Brain pericyte (primary cell): ENCODE data around the gene KLRK1.
"Not testable (repeated sequence)": the region's sequence is repeated elsewhere in the genome, so short reads cannot be mapped to it uniquely, and the experiment has no call there.

Source experiments
- DNase-seq: peaks from one replicate; pipeline ENCODE4 v3.0.0-alpha.2; 2012; ENCODE audit warnings: low read depth, low spot score

The KLRK1 gene

GRCh38 chr12:10389904-10390303 is at the start of gene KLRK1:
Gene KLRK1 (minus strand): TSS chr12:10390041. CDS start chr12:10388810, 1,231 bp downstream.
- no peak for DNase-seq

GRCh38 chr12:10437601-10438000 is 47.8 kb upstream of the KLRK1 start:
- not testable (repeated sequence) for DNase-seq

GRCh38 chr12:10435816-10436215 is 46.0 kb upstream of the KLRK1 start, which contains the start of gene KLRC2:
Gene KLRC2 (minus strand): TSS chr12:10436010. CDS start chr12:10435986, 24 bp downstream.
- peak; percentile 50 for DNase-seq

GRCh38 chr12:10430623-10431022 is 40.8 kb upstream of the KLRK1 start:
- DNase-seq = not testable (repeated sequence)

GRCh38 chr12:10425938-10426337 is 36.1 kb upstream of the KLRK1 start:
- not testable (repeated sequence) for DNase-seq

GRCh38 chr12:10424260-10424899 is 34.5 kb upstream of the KLRK1 start:
- not testable (repeated sequence) for DNase-seq

GRCh38 chr12:10422159-10422558 is 32.3 kb upstream of the KLRK1 start:
- not testable (repeated sequence) for DNase-seq

GRCh38 chr12:10420334-10420733 is 30.5 kb upstream of the KLRK1 start, which contains the start of gene KLRC3:
Gene KLRC3 (minus strand): TSS chr12:10420595. CDS start chr12:10420550, 45 bp downstream.
- not testable (repeated sequence) for DNase-seq

GRCh38 chr12:10409392-10409791 is 19.6 kb upstream of the KLRK1 start, which contains the start of gene KLRC4:
Gene KLRC4 (minus strand): TSS chr12:10409757. CDS start chr12:10409575, 182 bp downstream.
- DNase-seq = peak; percentile 77

- DNase-seq = no peak
Observed at GRCh38 chr12:10408842-10409241, 19.0 kb upstream of the KLRK1 start.

GRCh38 chr12:10406725-10407124 is 16.9 kb upstream of the KLRK1 start:
- no peak for DNase-seq

- no peak for DNase-seq
Observed at GRCh38 chr12:10405294-10405693, 15.5 kb upstream of the KLRK1 start.

- no peak for DNase-seq
Observed at GRCh38 chr12:10404798-10405197, 15.0 kb upstream of the KLRK1 start.

- no peak for DNase-seq
Observed at GRCh38 chr12:10400829-10401228, 11.0 kb upstream of the KLRK1 start.

- no peak for DNase-seq
Observed at GRCh38 chr12:10398168-10398567, 8.3 kb upstream of the KLRK1 start.

- DNase-seq = no peak
Observed at GRCh38 chr12:10397296-10397695, 7.5 kb upstream of the KLRK1 start.

GRCh38 chr12:10396176-10396575 is 6.3 kb upstream of the KLRK1 start:
- DNase-seq = not testable (repeated sequence)

- DNase-seq = peak; percentile 70
Observed at GRCh38 chr12:10395390-10395998, 5.7 kb upstream of the KLRK1 start.

GRCh38 chr12:10394531-10395152 is 4.8 kb upstream of the KLRK1 start:
- DNase-seq = not testable (repeated sequence)

GRCh38 chr12:10393291-10393690 is 3.5 kb upstream of the KLRK1 start:
- DNase-seq = no peak

- DNase-seq = peak; percentile 94
Observed at GRCh38 chr12:10392394-10392930, 2.6 kb upstream of the KLRK1 start.

GRCh38 chr12:10390991-10391390 is 1.1 kb upstream of the KLRK1 start:
- DNase-seq = not testable (repeated sequence)
